ENCODE measurements around the gene RERE.

RERE gene

DNA sequence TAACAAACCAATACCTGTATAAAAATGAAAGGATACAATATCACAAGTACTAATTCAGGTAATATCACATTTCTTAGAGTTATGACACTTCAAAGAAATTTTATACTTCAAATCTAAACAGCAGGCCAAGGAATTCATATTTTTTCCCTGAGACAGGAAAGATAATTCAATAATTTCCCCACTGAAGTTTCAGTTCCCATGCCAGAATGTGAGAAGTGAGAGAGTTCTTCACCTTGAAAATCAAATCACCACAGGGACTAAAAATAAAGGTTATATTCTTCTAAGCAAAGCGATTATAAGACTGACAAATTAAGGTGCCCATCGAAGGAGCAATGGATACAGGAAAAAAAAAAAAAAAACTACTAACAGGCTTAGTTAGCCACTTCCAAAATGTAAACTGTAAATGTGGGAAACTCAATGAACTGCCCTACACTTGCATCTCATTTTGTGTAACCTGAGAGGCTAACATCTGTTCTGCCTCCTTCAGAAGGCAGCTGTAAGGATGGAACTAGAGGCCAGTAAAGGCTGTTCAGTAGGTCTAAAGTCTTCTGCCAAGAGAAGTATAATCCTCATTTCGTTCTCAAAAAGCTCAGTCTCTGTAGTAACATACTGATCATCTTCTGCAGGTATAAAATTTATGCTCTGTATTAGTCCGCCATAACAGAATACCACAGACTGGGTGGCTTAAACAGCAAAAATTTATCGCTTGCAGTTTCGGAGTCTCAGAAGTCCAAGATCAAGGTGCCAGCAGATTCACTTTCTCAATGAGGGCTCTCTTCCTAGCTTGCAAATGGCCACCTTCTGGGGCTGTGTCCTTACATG, 127.8 kb downstream of the RERE start:
- Histone ChIP-seq H3K9me3 (ENCODE audit: control insufficient read depth in 2 of 2, low read length in 2 of 2) (no peaks in the 10 kb centered on the region), H3K9ac (ENCODE audit: low read length in 2 of 2) (no peak overlapping the region), H3K27ac (ENCODE audit: low read length) (no peak overlapping the region), H3K4me1 (ENCODE audit: control insufficient read depth, insufficient read depth, low read length) (peaks cover 7% of the 10 kb centered on the region), H3K4me3 (ENCODE audit: low read length in 2 of 2) (no peak overlapping the region), H3K36me3 (ENCODE audit: control insufficient read depth in 2 of 2, insufficient read depth in 2 of 2, low read length in 2 of 2) (no peaks in the 10 kb centered on the region), H3K27me3 (ENCODE audit: control insufficient read depth in 1 of 2, insufficient read depth in 2 of 2, low read length in 2 of 2) (no peaks in the 10 kb centered on the region)

DNA sequence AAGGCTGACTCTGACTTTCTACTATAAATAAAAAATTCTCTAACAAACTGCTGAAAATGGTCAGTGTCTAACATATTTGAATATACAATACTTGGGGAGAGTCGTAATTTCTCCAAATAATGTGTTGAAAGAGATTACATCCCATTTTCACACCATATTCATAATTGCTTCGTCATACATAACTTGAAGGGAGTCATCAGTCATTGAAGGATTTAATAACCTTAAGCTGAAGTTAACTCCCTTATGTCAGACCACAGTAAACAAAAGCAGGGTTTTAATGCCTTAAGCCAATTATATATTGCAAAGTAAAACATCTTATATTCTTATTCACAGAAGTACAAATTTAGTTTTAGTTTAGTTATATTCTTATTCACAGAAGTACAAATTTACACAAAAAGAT, 129.9 kb downstream of the RERE start:
- no peaks in the 10 kb centered on the region for H3K36me3 ChIP-seq (ENCODE audit: control insufficient read depth in 2 of 2, insufficient read depth in 2 of 2, low read length in 2 of 2)
- peaks cover 7% of the 10 kb centered on the region for H3K4me1 ChIP-seq (ENCODE audit: control insufficient read depth, insufficient read depth, low read length)
- peak overlapping the region; percentile 53 for H3K27ac ChIP-seq (ENCODE audit: low read length)
- H3K9me3 ChIP-seq (ENCODE audit: control insufficient read depth in 2 of 2, low read length in 2 of 2): no peaks in the 10 kb centered on the region
- no peak overlapping the region for H3K9ac ChIP-seq (ENCODE audit: low read length in 2 of 2)
- no peaks in the 10 kb centered on the region for H3K27me3 ChIP-seq (ENCODE audit: control insufficient read depth in 1 of 2, insufficient read depth in 2 of 2, low read length in 2 of 2)
- no peak overlapping the region for H3K4me3 ChIP-seq (ENCODE audit: low read length in 2 of 2)

DNA sequence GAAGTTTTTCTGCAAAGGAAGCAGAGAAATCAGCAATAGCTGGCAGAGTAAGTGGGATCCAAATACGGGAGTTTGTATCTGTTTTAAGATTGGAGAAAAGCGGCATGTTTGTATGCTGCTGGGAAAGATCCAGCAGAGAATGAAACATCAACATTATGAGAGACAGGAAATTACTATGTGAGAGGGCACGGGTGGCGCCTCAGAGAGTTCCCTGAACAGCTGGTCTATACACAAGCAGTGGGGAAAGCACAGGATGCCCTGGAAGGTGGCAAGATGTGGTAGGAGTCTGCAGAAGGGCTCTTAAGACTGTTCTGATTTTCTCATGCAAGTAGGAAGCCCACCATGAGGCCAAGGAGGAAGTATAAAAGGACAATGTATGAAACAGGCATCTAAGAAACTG, 130.4 kb downstream of the RERE start:
- Histone ChIP-seq H3K9ac (ENCODE audit: low read length in 2 of 2) (no peak overlapping the region), H3K36me3 (ENCODE audit: control insufficient read depth in 2 of 2, insufficient read depth in 2 of 2, low read length in 2 of 2) (no peaks in the 10 kb centered on the region), H3K9me3 (ENCODE audit: control insufficient read depth in 2 of 2, low read length in 2 of 2) (no peaks in the 10 kb centered on the region), H3K4me3 (ENCODE audit: low read length in 2 of 2) (peak overlapping the region in 1 of 2 donors; percentile 31), H3K4me1 (ENCODE audit: control insufficient read depth, insufficient read depth, low read length) (peaks cover 7% of the 10 kb centered on the region), H3K27ac (ENCODE audit: low read length) (peak overlapping the region; percentile 53), H3K27me3 (ENCODE audit: control insufficient read depth in 1 of 2, insufficient read depth in 2 of 2, low read length in 2 of 2) (no peaks in the 10 kb centered on the region)

GRCh38 chr1:8685463-8685862, 132.0 kb downstream of the RERE start:
- Histone ChIP-seq H3K9me3 (ENCODE audit: control insufficient read depth in 2 of 2, low read length in 2 of 2) (no peaks in the 10 kb centered on the region), H3K4me3 (ENCODE audit: low read length in 2 of 2) (no peak overlapping the region), H3K27me3 (ENCODE audit: control insufficient read depth in 1 of 2, insufficient read depth in 2 of 2, low read length in 2 of 2) (no peaks in the 10 kb centered on the region), H3K9ac (ENCODE audit: low read length in 2 of 2) (no peak overlapping the region), H3K36me3 (ENCODE audit: control insufficient read depth in 2 of 2, insufficient read depth in 2 of 2, low read length in 2 of 2) (no peaks in the 10 kb centered on the region), H3K27ac (ENCODE audit: low read length) (no peak overlapping the region), H3K4me1 (ENCODE audit: control insufficient read depth, insufficient read depth, low read length) (peaks cover 7% of the 10 kb centered on the region)

- Histone ChIP-seq H3K4me1 (ENCODE audit: control insufficient read depth, insufficient read depth, low read length) (peaks cover 7% of the 10 kb centered on the region), H3K9me3 (ENCODE audit: control insufficient read depth in 2 of 2, low read length in 2 of 2) (no peaks in the 10 kb centered on the region), H3K27me3 (ENCODE audit: control insufficient read depth in 1 of 2, insufficient read depth in 2 of 2, low read length in 2 of 2) (no peaks in the 10 kb centered on the region), H3K9ac (ENCODE audit: low read length in 2 of 2) (no peak overlapping the region), H3K36me3 (ENCODE audit: control insufficient read depth in 2 of 2, insufficient read depth in 2 of 2, low read length in 2 of 2) (no peaks in the 10 kb centered on the region), H3K4me3 (ENCODE audit: low read length in 2 of 2) (no peak overlapping the region), H3K27ac (ENCODE audit: low read length) (no peak overlapping the region)
These were observed 132.8 kb downstream of the RERE start for GRCh38 chr1:8684590-8684989.

DNA sequence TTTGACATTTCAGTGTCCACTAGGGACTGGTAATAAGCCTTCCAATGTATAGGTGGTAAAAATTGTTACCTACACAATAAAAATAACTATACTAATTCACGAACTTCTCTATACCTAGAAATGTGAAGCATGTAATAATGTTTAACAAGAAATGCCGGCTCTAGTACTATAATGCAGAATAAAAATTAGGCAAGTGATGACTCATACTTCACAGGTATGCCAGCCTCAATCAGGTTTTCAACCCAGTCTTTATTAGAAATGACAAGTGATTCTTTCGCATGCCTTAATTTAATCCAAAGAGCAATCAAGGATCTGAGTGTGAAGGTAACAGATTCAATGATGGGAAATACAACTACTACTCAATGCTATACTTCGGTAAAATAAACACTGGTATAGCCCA, 134.9 kb downstream of the RERE start:
- H3K9me3 ChIP-seq (ENCODE audit: control insufficient read depth in 2 of 2, low read length in 2 of 2): no peaks in the 10 kb centered on the region
- H3K27me3 ChIP-seq (ENCODE audit: control insufficient read depth in 1 of 2, insufficient read depth in 2 of 2, low read length in 2 of 2): no peaks in the 10 kb centered on the region
- H3K4me3 ChIP-seq (ENCODE audit: low read length in 2 of 2): no peak overlapping the region
- H3K27ac ChIP-seq (ENCODE audit: low read length): no peak overlapping the region
- H3K9ac ChIP-seq (ENCODE audit: low read length in 2 of 2): no peak overlapping the region
- H3K4me1 ChIP-seq (ENCODE audit: control insufficient read depth, insufficient read depth, low read length): peaks cover 7% of the 10 kb centered on the region
- H3K36me3 ChIP-seq (ENCODE audit: control insufficient read depth in 2 of 2, insufficient read depth in 2 of 2, low read length in 2 of 2): no peaks in the 10 kb centered on the region

- Histone ChIP-seq H3K27me3 (ENCODE audit: control insufficient read depth in 1 of 2, insufficient read depth in 2 of 2, low read length in 2 of 2) (no peaks in the 10 kb centered on the region), H3K4me1 (ENCODE audit: control insufficient read depth, insufficient read depth, low read length) (peaks cover 4% of the 10 kb centered on the region), H3K9ac (ENCODE audit: low read length in 2 of 2) (no peak overlapping the region), H3K27ac (ENCODE audit: low read length) (no peak overlapping the region), H3K9me3 (ENCODE audit: control insufficient read depth in 2 of 2, low read length in 2 of 2) (no peaks in the 10 kb centered on the region), H3K36me3 (ENCODE audit: control insufficient read depth in 2 of 2, insufficient read depth in 2 of 2, low read length in 2 of 2) (no peaks in the 10 kb centered on the region), H3K4me3 (ENCODE audit: low read length in 2 of 2) (no peak overlapping the region)
These were observed 135.5 kb downstream of the RERE start for GRCh38 chr1:8681911-8682310.

GRCh38 chr1:8680664-8681650, 136.5 kb downstream of the RERE start:
- no peak overlapping the region for H3K27ac ChIP-seq (ENCODE audit: low read length)
- H3K27me3 ChIP-seq (ENCODE audit: control insufficient read depth in 1 of 2, insufficient read depth in 2 of 2, low read length in 2 of 2): no peaks in the 10 kb centered on the region
- H3K9ac ChIP-seq (ENCODE audit: low read length in 2 of 2): peak overlapping the region in 1 of 2 donors; percentile 57
- H3K4me3 ChIP-seq (ENCODE audit: low read length in 2 of 2): peak overlapping the region; percentile 47 to 54
- H3K4me1 ChIP-seq (ENCODE audit: control insufficient read depth, insufficient read depth, low read length): no peaks in the 10 kb centered on the region
- no peaks in the 10 kb centered on the region for H3K9me3 ChIP-seq (ENCODE audit: control insufficient read depth in 2 of 2, low read length in 2 of 2)
- no peaks in the 10 kb centered on the region for H3K36me3 ChIP-seq (ENCODE audit: control insufficient read depth in 2 of 2, insufficient read depth in 2 of 2, low read length in 2 of 2)

- no peaks in the 10 kb centered on the region for H3K4me1 ChIP-seq (ENCODE audit: control insufficient read depth, insufficient read depth, low read length)
- H3K4me3 ChIP-seq (ENCODE audit: low read length in 2 of 2): peak overlapping the region; percentile 47 to 54
- H3K9ac ChIP-seq (ENCODE audit: low read length in 2 of 2): peak overlapping the region in 1 of 2 donors; percentile 57
- no peaks in the 10 kb centered on the region for H3K9me3 ChIP-seq (ENCODE audit: control insufficient read depth in 2 of 2, low read length in 2 of 2)
- no peaks in the 10 kb centered on the region for H3K27me3 ChIP-seq (ENCODE audit: control insufficient read depth in 1 of 2, insufficient read depth in 2 of 2, low read length in 2 of 2)
- no peaks in the 10 kb centered on the region for H3K36me3 ChIP-seq (ENCODE audit: control insufficient read depth in 2 of 2, insufficient read depth in 2 of 2, low read length in 2 of 2)
- no peak overlapping the region for H3K27ac ChIP-seq (ENCODE audit: low read length)
These were observed 137.3 kb downstream of the RERE start for GRCh38 chr1:8679929-8680663.

DNA sequence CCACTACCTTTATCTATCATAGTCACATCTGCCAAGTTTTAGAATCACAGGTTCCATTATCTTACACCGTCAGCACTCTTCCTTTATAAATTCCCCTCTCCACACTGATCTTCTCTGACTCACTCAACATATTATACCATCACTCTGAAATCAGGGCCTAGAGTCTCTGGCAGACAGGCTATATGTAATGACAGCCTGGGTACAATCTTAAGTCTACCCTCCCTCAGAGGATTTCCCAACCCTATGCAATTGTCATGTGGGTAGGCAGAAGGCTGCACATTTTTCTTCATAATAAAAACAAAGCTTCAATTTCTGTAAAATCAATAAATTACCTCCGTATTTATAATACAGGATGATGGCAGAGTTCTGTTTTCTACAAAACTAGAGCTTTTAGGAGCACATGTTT, 138.0 kb downstream of the RERE start:
- Histone ChIP-seq H3K9me3 (ENCODE audit: control insufficient read depth in 2 of 2, low read length in 2 of 2) (no peaks in the 10 kb centered on the region), H3K27ac (ENCODE audit: low read length) (no peak overlapping the region), H3K9ac (ENCODE audit: low read length in 2 of 2) (no peak overlapping the region), H3K27me3 (ENCODE audit: control insufficient read depth in 1 of 2, insufficient read depth in 2 of 2, low read length in 2 of 2) (no peaks in the 10 kb centered on the region), H3K4me1 (ENCODE audit: control insufficient read depth, insufficient read depth, low read length) (no peaks in the 10 kb centered on the region), H3K36me3 (ENCODE audit: control insufficient read depth in 2 of 2, insufficient read depth in 2 of 2, low read length in 2 of 2) (no peaks in the 10 kb centered on the region), H3K4me3 (ENCODE audit: low read length in 2 of 2) (no peak overlapping the region)

Data from stomach smooth muscle (tissue), 2 donors.